Stimulated activated CD8-positive, alpha-beta memory T cell treated with anti-CD3 and anti-CD28 coated beads, Interleukin-12 subunit alpha, Interleukin-12 subunit beta, amount 100 ng/mL, for 1 hour (primary cell): Measurements from ENCODE around the gene PPM1A.
A peak's percentile ranks its signal among the peaks of the same experiment; 100 is the strongest.

Source experiments
- DNase-seq: peaks from one replicate; pipeline ENCODE4 v3.0.0-alpha.2; 2020; ENCODE audit warnings: low read depth

Gene PPM1A

GRCh38 chr14:60248697-60249318 lies at the start of gene PPM1A:
TSS of gene PPM1A (plus strand) at chr14:60249221. CDS start at chr14:60282704, 33,483 bp downstream.
- peak; percentile 89 for DNase-seq

- DNase-seq = no peak
These were observed 49.7 kb upstream of the PPM1A start for GRCh38 chr14:60199321-60199720.

- no peak for DNase-seq
These were observed 44.7 kb upstream of the PPM1A start for GRCh38 chr14:60204104-60204842.

- DNase-seq = no peak
These were observed 43.9 kb upstream of the PPM1A start for GRCh38 chr14:60204843-60205774.

GRCh38 chr14:60206249-60206670 lies 42.8 kb upstream of the PPM1A start:
- DNase-seq = no peak

GRCh38 chr14:60206837-60207533 lies 42.0 kb upstream of the PPM1A start:
- no peak for DNase-seq

- DNase-seq = no peak
These were observed 38.3 kb upstream of the PPM1A start for GRCh38 chr14:60210703-60211102.

- DNase-seq = no peak
These were observed 37.9 kb upstream of the PPM1A start for GRCh38 chr14:60211153-60211552.

GRCh38 chr14:60212503-60213371 lies 36.3 kb upstream of the PPM1A start:
- no peak for DNase-seq

GRCh38 chr14:60214003-60214402 lies 35.0 kb upstream of the PPM1A start:
- no peak for DNase-seq

- DNase-seq = no peak
These were observed 34.5 kb upstream of the PPM1A start for GRCh38 chr14:60214415-60215126.

GRCh38 chr14:60215127-60215444 lies 33.9 kb upstream of the PPM1A start:
- DNase-seq = no peak

GRCh38 chr14:60215520-60216420 lies 33.3 kb upstream of the PPM1A start:
- no peak for DNase-seq

GRCh38 chr14:60217713-60218112 lies 31.3 kb upstream of the PPM1A start:
- DNase-seq = no peak

GRCh38 chr14:60220084-60220483 lies 28.9 kb upstream of the PPM1A start:
- no peak for DNase-seq

GRCh38 chr14:60220917-60221316 lies 28.1 kb upstream of the PPM1A start:
- DNase-seq = no peak

GRCh38 chr14:60221457-60221856 lies 27.6 kb upstream of the PPM1A start:
- no peak for DNase-seq

- DNase-seq = no peak
These were observed 26.2 kb upstream of the PPM1A start for GRCh38 chr14:60222820-60223219.

- DNase-seq = no peak
These were observed 23.8 kb upstream of the PPM1A start for GRCh38 chr14:60225265-60225664.
